HepG2 (cell line): ENCODE measurements around the gene ERC1. TPM values are rescaled to one million over a fixed set of nuclear protein-coding genes. Genes with fewer than 3 reads are reported as not detected.

Experiments
- HDAC1 ChIP-seq: sonication (generic); formaldehyde crosslinking; IDR thresholded peaks from 2 replicates; pipeline ENCODE4 v1.5.1; 2020; ENCODE audit warnings: mild to moderate bottlenecking, missing genetic modification reagents
- HDAC2 ChIP-seq: sonication (generic); formaldehyde crosslinking; IDR thresholded peaks from 2 replicates; pipeline ENCODE4 v1.4.0; 2020; ENCODE audit warnings: missing genetic modification reagents
- JARID2 ChIP-seq: sonication (generic); formaldehyde crosslinking; IDR thresholded peaks from 2 replicates; pipeline ENCODE4 v1.8.1; 2023; ENCODE audit warnings: missing genetic modification reagents, inconsistent platforms; ENCODE audit not compliant: insufficient replicate concordance
- KLF11 ChIP-seq: IDR thresholded peaks from 2 replicates; pipeline ENCODE4 v1.6.1; 2016; ENCODE audit warnings: missing compliant biosample characterization
- PHB2 ChIP-seq: fragments of 450-650 bp; IDR thresholded peaks from 2 replicates; pipeline ENCODE4 v1.6.1; 2018; ENCODE audit not compliant: partially characterized antibody
- SRSF9 ChIP-seq: fragments of 200-400 bp; formaldehyde crosslinking; IDR thresholded peaks from 2 replicates; pipeline ENCODE4 v1.6.1; 2018; ENCODE audit warnings: borderline replicate concordance, mild to moderate bottlenecking, low read depth, low read length; ENCODE audit not compliant: insufficient read depth, poor library complexity, severe bottlenecking
- TBP ChIP-seq: sonication (generic); formaldehyde crosslinking; IDR thresholded peaks from 2 replicates; pipeline ENCODE4 v1.5.0; 2020; ENCODE audit warnings: missing genetic modification reagents
- TEAD3 ChIP-seq: optimal IDR thresholded peaks from 2 replicates; pipeline ENCODE3; 2016; ENCODE audit warnings: borderline replicate concordance
- U2AF1 ChIP-seq: fragments of 200-400 bp; formaldehyde crosslinking; optimal IDR thresholded peaks from 2 replicates; pipeline ENCODE3; 2017; ENCODE audit warnings: mild to moderate bottlenecking, low read depth, low read length
- UBTF ChIP-seq: sonication (generic); formaldehyde crosslinking; IDR thresholded peaks from 2 replicates; pipeline ENCODE4 v1.4.0; 2020; ENCODE audit warnings: mild to moderate bottlenecking, missing genetic modification reagents
- ZBED4 ChIP-seq: sonication (generic); formaldehyde crosslinking; IDR thresholded peaks from 2 replicates; pipeline ENCODE4 v1.4.0; 2020; ENCODE audit warnings: missing genetic modification reagents, borderline replicate concordance
- ZNF710 ChIP-seq: sonication (generic); formaldehyde crosslinking; IDR thresholded peaks from 2 replicates; pipeline ENCODE4 v1.5.0; 2020; ENCODE audit warnings: mild to moderate bottlenecking, missing genetic modification reagents, borderline replicate concordance
- ZNF737 ChIP-seq: sonication (generic); formaldehyde crosslinking; IDR thresholded peaks from 2 replicates; pipeline ENCODE4 v1.5.0; 2020; ENCODE audit warnings: missing genetic modification reagents, mild to moderate bottlenecking, borderline replicate concordance
- ZNF781 ChIP-seq: sonication (generic); formaldehyde crosslinking; IDR thresholded peaks from 2 replicates; pipeline ENCODE4 v1.5.1; 2020; ENCODE audit warnings: borderline replicate concordance, mild to moderate bottlenecking, missing genetic modification reagents; ENCODE audit errors: not compliant biosample characterization
- polyA plus RNA-seq, 8 experiments: library from polyadenylated mRNA; depleted of rRNA in 3 of 8; stranded (reverse) in 7 of 8; unstranded in 1 of 8; fragments of >200 nt; fragmentation: Illumina TruSeq in 4 of 8; extraction: Trizol in 4 of 8; gene quantifications; 2 replicates each; pipeline versions ENCODE4 v1.2.1 to v1.2.3, GENCODE V29; 2011 to 2016; ENCODE audit warnings: low read depth in 4 of 8, missing spikeins in 1 of 8, mixed read lengths in 1 of 8; ENCODE audit not compliant: insufficient read depth in 1 of 8
- total RNA-seq, 5 experiments: library from RNA; depleted of rRNA; stranded (reverse); fragments of >200 nt; fragmentation: Illumina TruSeq; extraction: Trizol; gene quantifications; 2 replicates each; pipeline ENCODE4 v1.2.3, GENCODE V29; 2016; ENCODE audit warnings: low read depth in 1 of 5
- TF ChIP-seq, protein P1 (sequence below): sonication (generic); formaldehyde crosslinking; IDR thresholded peaks from 2 replicates; pipeline ENCODE4 v1.9.0; 2021; ENCODE audit warnings: missing genetic modification reagents, borderline replicate concordance
- TF ChIP-seq, protein P2 (sequence below): sonication (generic); formaldehyde crosslinking; IDR thresholded peaks from 2 replicates; pipeline ENCODE4 v1.4.0; 2020; ENCODE audit warnings: missing genetic modification reagents

The ERC1 gene
- total and polyA plus RNA-seq, 2 of the 13 experiments (the other 11 are each of a cell fraction or from before 2014, with no cell fraction given), result 6.1 to 12.4 TPM

DNA sequence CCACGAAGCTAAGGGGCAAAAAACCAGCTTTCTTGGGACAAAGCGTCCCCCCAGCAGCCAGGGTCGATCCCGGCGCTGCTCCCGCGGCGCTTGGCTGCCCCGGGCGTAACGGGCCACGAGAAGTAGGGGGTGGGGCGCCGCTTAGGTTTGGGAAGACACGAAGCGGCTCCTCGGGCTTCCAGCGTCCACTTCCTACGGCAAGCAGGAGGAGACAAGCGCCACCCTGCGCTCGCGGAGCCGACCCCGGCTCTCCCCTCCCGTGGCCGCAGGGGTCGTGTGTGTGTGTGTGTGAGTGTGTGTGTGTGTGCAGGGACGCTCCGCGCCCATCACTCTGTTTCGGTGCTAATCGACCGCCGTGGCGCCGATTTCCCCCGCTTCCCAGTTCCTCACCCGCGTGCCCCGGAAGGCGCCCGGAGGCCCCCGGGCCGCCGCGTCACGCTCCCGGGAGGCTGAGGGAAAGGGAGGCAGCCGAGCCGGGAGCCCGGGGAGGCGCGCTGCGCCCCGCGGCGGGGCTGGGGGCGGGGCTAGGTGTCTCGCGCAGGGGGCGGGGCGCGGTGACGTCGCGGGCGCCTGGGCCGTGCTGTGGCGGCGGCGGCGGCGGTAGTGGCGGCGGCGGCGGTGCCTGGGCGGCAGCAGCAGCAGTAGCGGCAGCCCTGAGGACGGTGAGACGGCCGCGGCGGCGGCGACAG, at the start of gene ERC1 (continued):
- no peak for TF ChIP-seq JARID2
- TF ChIP-seq KLF11 (CRISPR knock-in tag), result no peak
- peak; percentile 21; the same call in 1 of the 2 replicates for TF ChIP-seq ZNF737 (CRISPR knock-in tag)
- peak; percentile 78; the same call in 1 of the 2 replicates for TF ChIP-seq HDAC1 (CRISPR knock-in tag)
- no peak for TF ChIP-seq ZNF710 (CRISPR knock-in tag)
- peak; percentile 1; the same call in 1 of the 2 replicates for TF ChIP-seq ZBED4 (CRISPR knock-in tag)
- TF ChIP-seq, protein P1, sequence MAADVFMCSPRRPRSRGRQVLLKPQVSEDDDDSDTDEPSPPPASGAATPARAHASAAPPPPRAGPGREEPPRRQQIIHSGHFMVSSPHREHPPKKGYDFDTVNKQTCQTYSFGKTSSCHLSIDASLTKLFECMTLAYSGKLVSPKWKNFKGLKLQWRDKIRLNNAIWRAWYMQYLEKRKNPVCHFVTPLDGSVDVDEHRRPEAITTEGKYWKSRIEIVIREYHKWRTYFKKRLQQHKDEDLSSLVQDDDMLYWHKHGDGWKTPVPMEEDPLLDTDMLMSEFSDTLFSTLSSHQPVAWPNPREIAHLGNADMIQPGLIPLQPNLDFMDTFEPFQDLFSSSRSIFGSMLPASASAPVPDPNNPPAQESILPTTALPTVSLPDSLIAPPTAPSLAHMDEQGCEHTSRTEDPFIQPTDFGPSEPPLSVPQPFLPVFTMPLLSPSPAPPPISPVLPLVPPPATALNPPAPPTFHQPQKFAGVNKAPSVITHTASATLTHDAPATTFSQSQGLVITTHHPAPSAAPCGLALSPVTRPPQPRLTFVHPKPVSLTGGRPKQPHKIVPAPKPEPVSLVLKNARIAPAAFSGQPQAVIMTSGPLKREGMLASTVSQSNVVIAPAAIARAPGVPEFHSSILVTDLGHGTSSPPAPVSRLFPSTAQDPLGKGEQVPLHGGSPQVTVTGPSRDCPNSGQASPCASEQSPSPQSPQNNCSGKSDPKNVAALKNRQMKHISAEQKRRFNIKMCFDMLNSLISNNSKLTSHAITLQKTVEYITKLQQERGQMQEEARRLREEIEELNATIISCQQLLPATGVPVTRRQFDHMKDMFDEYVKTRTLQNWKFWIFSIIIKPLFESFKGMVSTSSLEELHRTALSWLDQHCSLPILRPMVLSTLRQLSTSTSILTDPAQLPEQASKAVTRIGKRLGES, result no peak
- no peak; the same call in 1 of the 2 replicates for TF ChIP-seq HDAC2 (CRISPR knock-in tag)
- TF ChIP-seq PHB2, result no peak
- peak; percentile 92 for TF ChIP-seq UBTF (CRISPR knock-in tag)
- no peak for TF ChIP-seq SRSF9
- TF ChIP-seq, protein P2, sequence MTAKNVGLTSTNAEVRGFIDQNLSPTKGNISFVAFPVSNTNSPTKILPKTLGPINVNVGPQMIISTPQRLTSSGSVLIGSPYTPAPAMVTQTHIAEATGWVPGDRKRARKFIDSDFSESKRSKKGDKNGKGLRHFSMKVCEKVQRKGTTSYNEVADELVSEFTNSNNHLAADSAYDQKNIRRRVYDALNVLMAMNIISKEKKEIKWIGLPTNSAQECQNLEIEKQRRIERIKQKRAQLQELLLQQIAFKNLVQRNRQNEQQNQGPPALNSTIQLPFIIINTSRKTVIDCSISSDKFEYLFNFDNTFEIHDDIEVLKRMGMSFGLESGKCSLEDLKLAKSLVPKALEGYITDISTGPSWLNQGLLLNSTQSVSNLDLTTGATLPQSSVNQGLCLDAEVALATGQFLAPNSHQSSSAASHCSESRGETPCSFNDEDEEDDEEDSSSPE (CRISPR knock-in tag), result peak; percentile 85
- TF ChIP-seq ZNF781 (CRISPR knock-in tag), result no peak
- no peak for TF ChIP-seq U2AF1
- TF ChIP-seq TEAD3, result no peak
- TF ChIP-seq TBP (CRISPR knock-in tag), result no peak
